Activated T-cell treated with anti-CD3 and anti-CD28 coated beads for 1 hour (primary cell): ENCODE results near the gene NECTIN4.
A peak's percentile ranks its signal among the peaks of the same experiment; 100 is the strongest.

ENCODE experiments used
- DNase-seq: peaks from one replicate; pipeline ENCODE4 v3.0.0-alpha.2; 2020; ENCODE audit warnings: low read depth

NECTIN4 gene

DNA sequence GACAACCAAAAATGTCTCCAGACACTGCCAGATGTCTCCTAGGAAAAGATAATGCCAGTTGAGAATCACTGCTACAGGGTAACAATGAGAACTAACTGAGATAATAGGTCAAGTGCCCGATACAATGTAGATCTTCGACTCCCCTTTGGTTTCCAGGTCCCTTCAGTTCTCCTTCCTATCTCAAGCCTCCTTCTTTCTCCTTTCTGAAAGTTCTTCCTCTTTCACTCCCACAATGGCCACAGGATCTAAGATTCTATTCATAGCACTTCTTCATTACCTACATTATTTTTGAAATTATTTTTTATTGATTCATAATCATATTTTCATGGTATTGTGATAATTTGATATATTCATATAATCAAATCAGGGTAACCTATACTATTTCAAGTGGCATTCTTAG is 22.2 kb upstream of the NECTIN4 start:
- DNase-seq: no peak

DNA sequence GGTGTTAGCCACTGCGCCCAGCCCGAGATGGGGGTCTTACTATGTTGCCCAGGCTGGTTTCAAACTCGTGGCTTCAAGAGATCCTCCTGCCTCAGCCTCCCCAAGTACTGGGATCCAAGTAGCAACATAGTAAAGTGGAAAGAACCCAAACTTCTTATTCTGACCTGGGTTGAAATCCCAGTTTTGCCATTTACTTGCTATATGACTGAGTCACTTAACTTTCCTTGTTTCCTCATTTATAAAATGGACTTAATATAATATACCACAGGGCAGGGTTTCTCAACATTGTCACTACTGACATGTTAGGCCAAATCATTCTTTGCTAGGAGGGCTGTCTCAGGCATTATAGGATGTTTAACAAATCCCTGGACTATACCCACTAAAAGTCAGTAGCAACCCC is 21.8 kb upstream of the NECTIN4 start:
- DNase-seq: no peak

DNA sequence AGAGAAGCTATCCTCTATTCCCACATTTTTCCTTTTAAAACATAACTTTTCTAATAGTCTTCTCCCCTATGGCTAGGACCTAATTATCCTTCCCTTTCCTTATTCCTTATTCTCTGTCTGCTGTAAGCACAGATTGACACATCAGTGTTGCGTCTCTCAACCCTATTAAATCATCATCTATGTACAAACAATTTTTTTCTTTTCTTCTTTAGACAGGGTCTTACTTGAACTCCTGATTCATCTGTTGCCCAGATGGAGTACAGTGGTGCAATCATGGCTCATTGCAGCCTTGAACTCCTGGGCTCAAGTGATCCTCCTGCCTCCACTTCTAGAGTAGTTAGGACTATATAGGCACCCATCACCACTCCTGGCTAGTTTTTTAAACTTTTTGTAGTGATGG is 17.1 kb upstream of the NECTIN4 start:
- no peak for DNase-seq

DNA sequence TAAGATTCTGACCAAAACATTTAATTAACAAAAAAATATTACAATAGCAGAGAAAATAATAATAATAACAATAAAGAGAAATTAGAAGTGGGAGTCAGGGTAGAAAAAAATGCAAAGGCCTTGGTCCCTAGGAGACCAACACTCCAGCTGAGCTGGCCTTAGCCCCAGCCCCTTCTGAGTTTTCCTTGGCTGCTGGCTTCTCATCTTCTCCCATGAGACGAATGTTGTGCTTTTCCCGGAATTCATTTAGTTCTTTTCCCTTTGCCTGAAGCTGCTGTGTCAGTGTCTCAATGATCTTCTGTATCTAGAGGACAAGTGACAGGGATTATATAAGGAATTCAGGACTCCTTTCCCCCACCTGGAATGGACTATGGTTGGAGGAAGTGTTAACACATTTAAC is 11.2 kb upstream of the NECTIN4 start:
- DNase-seq: no peak

DNA sequence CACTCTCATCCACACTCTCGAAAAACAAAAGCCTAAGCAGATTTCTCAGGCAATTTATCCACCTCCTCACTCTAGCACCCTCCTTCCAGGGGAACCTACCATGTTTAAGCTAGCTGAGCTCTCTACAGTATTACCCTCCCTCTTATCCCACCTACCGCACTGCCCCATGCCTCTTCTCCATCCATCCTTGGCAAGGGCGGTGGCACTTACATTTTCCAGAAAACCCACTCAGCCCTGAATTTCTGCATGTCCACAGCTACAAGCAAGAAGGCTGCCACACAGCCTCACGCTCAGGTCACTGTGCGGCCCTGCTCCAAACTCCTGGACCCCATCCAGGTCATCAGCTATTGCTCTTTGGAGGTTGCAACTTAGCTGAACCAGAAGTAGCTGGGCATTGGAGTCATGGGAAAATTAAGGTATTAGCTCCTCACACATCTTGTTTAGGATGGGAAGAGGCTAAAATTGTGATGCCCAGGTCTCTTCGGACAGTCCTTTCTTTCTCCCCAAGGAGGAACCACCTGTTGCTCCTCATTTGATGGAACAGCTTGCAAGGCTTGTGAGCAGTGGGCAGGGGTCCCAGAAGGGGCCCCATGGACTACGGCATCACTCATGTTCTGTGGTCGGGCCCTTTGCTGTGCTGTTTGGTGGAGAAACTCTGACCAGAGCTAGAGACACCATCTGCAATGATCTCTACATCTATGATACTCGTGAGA is 9.9 kb upstream of the NECTIN4 start:
- DNase-seq: no peak

DNA sequence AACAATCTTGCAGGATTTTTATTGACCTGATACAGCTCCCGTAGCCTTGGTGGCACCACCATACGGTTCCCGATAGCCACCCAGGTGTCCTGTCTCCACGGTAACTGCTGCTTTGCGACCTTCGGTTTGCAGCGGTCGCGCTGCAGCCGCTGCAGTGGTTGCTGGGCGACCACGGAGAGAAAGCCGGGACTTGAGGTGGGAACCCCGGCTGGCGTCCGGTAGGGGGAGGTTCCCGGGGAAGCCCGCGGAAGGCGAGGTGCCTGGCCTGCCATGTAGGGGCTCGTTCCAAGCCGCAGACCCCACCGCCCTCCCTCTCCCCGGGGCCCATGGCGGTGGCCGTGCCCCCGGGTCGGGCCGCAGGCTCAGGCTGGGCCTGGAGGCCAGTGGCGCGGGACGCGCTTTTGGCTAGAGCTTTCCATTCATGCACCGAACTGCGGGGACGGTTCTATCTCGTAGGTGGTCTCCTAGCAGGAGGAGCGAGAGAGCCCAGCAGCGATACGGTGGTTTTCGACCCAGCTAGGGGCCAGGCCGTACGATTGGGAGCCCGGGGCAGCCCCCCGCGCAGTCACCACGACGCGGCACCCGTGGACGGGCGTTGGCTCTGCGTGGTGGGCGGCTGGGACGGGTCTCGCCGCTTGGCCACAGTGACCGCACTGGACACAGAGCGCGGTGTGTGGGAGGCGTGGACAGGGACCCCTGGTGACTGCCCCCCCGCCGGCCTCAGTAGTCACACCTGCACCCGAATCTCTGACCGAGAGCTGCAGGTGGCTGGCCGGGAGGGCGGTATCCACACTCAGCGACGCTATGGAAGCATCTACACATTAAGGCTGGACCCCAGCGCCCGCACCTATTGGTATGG is 9.1 kb upstream of the NECTIN4 start, which contains the start of gene KLHDC9:
Gene KLHDC9, plus strand, starts transcription at position 152 of the 859 bp plus-strand sequence. Its CDS starts 175 bp downstream, at position 327.
- peak; percentile 39 for DNase-seq

DNA sequence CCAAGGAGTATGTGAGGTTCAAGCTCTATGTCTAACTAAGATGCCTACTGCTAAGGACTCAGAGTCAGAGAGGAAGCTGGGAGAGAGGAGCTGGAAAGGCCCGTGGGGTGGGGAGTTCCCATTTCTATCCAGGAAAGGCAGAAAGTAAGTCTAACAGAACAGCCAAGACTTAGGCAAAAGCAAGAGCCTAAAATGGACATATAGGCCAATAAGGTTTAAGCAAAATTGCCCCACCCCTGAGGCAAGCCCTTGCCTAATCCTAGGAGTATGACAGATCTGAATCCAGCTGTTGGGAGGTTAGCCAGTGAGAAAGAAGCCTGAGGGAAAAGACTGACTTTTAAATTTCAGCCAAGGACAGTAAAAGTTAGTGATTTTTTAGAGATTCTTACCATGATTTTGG is 7.2 kb upstream of the NECTIN4 start:
- no peak for DNase-seq

DNA sequence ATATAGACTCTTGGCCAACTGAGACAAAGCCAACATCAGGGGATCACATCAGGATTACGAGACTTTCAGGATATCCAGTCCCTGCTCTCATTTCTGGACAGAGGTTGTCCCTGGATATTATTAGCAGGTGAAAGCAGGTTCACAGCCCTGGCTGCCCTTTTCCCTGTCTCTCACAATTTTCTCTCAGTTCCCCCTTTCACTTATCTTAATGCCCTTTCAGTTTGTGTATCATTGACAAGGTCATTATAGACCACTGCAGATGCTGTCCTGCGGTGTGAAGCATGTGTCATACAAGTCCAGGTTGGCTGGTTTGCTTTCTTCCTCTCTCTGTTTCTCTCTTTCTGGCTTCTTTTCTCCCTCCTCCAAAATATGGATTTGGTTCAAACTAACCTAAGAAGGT is 6.7 kb upstream of the NECTIN4 start:
- no peak for DNase-seq

DNA sequence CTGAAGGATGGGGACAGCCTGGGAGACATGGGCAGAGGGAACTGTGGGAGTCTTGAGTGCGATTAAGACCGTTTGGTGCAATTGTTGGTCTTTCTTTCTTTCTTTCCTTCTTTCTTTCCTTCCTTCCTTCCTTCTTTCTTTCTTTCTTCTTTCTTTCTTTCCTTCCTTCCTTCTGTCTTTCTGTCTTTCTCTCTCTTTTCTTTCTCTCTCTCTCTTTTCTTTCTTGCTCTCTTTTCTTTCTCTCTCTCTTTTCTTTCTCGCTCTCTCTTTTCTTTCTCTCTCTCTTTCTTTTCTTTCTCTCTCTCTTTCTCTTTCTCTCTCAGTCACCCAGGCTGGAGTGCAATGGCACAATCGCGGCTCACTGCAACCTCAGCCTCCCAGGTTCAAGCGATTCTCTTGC is 5.9 kb upstream of the NECTIN4 start:
- no peak for DNase-seq

DNA sequence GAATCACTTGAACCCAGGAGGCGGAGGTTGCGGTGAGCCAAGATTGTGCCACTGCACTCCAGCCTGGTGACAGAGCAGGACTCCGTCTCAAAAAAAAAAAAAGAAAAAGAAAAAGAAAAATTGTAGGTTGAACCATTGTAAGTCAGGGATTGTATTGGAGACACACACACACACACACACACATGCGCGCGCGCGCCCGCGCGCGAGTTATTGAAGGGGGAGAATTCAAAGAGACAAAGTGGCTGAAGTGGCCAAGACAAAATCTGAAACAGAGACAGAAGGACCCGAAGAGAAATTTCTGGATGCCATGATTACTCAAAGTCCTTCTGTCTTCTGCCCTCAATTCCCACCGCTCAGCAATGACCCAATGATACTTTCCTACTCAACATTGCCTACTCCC is 5.1 kb upstream of the NECTIN4 start:
- DNase-seq: no peak

DNA sequence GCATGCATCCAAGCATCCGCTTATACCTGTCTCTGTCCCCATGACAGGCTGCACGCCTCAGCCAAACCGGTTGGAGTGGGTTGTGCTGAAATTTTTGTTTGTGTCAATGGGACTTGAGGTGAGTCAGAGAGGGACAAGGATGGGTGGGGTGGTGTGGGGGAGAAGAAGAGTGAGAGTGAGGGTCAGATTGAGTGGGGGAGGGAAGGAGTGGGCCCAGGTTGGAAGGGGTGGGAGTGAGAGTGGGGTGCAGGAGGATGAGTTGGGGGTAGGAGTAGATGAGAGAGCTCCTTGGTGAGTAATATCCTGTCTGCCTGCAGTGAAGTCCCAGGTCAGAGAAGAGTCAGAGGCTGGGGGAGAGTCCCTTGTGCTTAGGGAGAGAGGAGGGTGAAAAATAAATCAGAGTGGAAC is 3.3 kb upstream of the NECTIN4 start:
- DNase-seq: no peak

DNA sequence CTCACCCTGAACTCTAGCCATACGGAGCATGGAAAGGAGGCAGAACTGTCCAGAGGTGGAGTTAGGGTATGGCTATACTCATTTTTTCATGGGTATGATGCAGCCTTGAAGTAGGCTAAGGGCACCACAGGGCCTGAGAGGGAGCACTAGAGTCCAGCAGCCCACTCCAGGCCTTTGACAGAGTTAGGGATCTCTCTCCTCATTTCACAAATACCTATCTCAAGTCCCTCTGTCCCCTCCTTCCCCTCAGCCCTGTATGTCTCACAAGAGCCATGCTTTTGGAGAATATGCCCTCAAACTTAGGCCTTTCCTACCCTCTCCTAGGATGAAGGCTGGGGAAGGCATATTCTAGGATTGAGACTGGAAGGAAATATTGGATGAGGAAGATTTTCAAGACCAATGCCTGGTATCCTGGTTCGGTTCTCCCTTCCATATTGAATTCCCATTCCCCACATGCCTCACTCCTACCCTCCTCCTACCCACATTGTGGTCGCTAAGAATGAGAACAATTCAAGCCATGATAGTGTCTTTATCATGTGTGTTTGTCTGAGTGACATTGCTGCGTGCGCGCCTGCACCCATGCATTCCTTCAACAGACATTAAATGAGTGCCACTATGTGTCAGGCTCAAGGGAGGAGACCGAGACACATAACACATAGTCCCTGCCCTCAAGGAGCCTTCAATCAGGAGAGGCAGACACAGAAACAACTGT is 2.6 kb upstream of the NECTIN4 start:
- DNase-seq: no peak

DNA sequence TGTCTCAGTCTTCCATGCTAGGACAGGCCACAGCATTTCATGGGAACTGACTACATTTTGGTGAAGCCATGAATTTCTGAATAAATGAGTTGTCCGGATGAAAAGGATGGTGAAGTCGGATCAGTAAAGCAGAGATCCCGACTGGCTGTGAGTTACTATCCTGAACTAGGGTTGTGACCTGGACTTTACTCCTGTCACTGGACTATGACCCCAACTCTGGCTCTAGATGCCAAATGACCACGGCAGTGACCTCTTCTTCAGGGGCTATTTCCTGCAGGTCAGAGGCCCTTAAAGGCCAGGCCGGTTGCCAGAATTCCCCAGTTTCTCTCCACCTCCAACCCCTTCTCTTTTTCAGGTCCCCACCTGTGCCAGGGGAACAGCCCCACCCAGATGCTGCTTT is 1.7 kb upstream of the NECTIN4 start:
- no peak for DNase-seq

DNA sequence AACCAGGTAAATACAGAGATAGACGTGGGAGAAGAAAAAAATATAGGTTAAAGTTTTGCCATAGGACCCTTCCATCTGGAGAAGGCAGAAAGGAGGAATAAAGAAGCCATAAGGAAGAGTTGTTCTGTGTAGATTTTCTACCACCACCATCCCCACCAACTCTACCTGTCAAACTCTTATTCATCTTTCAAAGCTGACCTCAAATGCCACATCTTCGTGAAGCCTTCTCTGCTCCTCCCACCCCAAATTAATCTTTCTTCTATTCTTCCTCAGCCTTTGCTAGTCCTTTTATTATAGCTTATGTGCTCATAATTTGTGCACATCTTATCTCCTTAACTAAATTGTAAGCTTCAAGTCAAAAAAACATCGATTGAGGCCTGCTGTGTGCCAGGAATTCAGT is 1.3 kb upstream of the NECTIN4 start:
- no peak for DNase-seq

DNA sequence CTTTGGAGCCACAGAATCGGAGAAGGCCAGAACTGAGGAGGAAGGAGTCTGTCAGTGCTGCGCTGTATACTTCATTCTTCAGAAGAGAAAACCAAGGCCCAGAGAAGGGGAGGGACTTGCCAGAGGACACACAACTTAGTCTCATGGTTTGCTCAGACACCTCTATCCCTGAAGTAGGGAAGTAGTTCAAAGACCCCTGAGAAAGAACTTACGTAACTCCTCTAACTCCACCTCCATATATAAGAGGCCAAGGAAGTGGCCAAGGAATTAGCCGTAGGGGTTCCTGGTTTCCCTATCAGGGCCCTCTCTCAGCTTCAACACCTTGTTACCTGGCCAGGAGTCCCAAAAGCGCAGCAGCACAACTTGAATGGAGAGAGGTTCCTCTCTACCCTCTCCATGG is 580 bp upstream of the NECTIN4 start:
- DNase-seq: no peak

DNA sequence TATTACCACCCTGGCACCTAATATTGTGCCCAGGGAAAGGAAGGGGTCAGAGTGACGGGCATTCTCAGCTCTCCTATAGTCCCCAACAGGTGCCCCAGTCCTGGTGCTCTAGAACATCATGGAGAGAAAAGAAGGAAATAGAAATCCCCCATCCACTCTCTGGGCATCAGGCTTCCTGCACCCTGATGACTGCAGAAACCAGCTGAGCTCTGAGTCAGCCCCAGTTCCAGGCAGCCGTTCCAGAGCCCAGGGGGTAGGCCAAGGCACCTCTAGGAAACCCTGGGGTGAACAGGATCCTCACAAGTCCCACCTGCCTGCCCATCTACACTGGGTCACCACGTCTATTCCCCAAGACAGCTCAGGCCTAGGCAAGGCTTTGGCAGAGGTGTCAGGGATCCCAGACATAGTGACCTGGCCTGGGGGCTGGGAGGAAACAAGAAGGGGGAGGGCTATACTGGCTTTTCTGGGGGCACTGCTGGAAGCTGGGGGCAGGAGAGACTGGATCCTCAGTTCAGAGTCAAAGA is 709 bp downstream of the NECTIN4 start:
- no peak for DNase-seq

DNA sequence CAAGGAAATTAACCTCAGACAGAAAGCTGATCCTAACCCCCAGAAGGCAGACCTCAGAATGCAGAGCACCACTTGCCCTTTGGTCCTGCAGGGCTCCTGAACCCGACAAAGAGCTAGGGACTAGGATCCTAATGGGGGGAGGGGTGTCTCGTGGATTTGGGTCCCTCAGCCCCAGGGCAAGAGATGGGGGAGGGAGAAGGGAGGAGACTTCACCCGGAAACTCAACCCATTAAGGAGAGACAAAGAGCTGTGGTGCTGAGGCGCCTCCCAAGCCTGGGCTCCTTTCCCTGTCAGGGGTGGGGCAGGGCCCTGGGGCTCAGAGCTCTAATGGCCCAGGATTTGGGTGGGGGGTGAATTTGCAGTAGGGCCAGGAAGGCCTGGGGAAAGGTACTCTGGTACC is 2.9 kb downstream of the NECTIN4 start:
- no peak for DNase-seq

DNA sequence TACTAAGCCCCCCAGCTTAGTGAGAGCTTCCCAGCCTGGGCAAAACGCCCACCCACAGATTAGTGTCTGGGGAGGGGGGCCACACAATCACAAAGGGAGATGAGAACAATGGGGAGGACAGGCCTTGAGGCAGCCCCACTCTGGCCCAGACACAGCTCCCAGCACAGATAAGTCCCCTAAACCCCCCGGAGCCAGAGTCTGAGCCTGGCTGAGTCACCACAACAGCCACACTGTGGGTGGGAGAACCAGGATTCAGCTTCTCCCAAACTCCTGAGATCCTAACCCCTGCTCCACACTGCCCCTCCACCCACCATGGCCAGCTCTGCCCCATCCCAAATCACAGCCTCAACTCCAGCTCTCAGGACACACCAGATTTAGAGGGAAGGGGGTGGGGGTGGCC is 4.2 kb downstream of the NECTIN4 start:
- no peak for DNase-seq

DNA sequence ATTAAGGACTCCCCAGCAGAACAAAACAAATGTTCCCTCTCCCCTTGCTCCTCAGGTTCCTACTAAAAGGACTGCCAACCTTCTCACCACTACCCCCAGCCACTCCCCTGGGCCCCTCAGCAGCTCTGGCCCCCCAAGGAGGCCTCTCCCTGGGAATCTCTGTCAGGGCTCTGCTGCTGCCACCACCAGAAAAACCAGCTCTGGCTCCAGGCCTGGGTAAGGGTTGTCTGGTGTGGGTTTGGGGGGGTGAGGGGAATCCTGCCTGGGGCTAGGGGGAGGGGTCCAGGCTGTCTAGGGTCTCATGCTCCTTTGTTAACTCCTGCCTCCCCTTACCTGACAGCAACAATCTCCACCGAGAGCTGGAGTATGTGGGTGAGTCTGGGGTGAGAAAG is 4.8 kb downstream of the NECTIN4 start:
- DNase-seq: no peak

DNA sequence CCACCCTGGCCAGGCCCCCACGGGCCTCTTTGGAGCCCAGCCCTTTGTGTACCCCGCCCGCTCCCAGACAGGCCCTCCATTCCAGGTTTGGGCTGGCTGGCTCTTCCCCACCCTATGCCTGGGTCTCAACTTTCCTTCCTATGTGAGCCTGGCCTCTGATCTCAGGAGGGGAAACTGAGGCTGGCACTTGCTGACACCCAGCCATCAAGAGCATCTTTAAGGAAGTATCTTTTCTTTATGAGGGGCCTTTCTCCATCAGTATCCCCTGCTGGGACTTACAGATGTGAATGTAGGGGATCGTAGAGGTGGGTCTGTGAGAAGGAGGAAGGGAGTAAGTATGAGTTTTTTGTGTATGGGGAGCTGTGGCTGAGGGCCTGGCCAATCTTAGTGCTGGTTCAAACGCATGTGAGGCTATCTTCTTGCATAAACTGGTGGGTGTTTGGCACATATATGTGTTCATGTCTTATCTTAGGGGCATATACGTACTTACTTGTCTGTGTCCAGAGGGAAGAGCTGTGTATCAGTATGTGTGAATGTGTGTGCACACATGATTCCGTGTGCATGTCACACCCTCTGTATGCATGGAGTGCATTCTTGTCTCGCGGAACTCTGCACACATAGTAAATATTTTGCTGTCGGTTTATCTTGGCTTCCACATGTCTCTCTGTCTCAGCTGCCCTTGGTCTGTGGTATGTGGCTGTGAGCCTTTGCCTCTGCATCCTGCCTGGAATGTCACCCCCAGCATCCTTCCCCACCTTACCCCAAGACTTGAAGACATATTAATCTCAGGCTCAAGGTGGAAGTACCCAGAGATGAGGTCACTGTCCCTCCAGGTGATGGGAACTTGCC is 5.4 kb downstream of the NECTIN4 start:
- no peak for DNase-seq

DNA sequence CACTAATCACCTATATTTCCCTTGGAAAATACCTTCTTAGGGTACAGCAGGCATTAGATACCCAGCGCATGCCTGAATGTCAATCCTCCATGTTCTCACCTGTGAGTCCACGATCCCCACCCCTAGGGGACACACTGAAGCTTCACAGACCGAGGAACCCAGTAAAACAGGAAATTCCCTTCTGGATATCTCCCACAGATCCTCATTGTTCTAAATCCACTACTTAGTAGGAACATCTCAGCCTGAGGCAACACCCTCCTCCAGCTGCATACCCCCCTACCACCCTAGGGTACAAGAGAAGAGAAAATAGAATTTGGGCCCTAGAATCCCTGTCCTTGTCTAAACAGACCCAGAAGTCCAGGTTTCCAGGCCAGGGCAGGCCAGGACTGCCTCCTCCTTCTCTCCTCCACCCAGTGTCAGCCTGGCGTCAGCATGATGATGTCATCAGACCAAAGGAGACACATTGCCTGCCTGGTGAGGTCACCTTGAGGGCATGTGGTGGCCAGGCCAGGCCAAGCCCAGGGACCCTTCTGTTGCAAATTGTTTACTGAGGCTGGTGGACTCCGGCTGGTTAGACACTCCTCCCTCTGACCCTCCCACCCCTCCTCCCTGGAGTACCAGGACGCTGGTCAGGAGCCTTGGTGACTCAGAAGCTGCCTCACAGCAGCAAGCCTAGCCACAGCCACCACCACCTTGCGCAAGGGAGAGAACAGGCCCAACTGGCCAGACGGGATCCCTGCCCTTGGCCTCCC is 6.2 kb downstream of the NECTIN4 start:
- DNase-seq: no peak
